Uterus (tissue), 4 donors: Measurements from ENCODE around the gene FBP2. TPM values are rescaled to one million over a fixed set of nuclear protein-coding genes. Genes with fewer than 3 reads are reported as not detected.
"Not testable (repeated sequence)": the region's sequence is repeated elsewhere in the genome, so short reads cannot be mapped to it uniquely, and the experiment has no call there.

Experiments
- DNase-seq, 2 donors: peaks; one replicate each; pipeline ENCODE4 v3.0.0-alpha.2; 2019 to 2020
- H3K27ac ChIP-seq, 2 donors: fragments of 200-600 bp; sonication (generic); 1 replicate in 1 of 2; 2 replicates in 1 of 2; pipeline ENCODE4 v1.5.1; 2016 to 2018
- H3K27me3 ChIP-seq, 2 donors: fragments of 200-600 bp; sonication (generic); one replicate each; pipeline ENCODE4 v1.5.1; 2018 to 2019; ENCODE audit warnings: control low read depth in 1 of 2
- H3K36me3 ChIP-seq, 2 donors: fragments of 200-600 bp; sonication (generic); one replicate each; pipeline ENCODE4 v1.5.1; 2019; ENCODE audit warnings: control low read depth in 1 of 2
- H3K4me1 ChIP-seq, 2 donors: fragments of 200-600 bp; sonication (generic); one replicate each; pipeline ENCODE4 v1.5.1; 2018 to 2019; ENCODE audit warnings: control low read depth in 1 of 2
- H3K4me3 ChIP-seq, 2 donors: fragments of 200-600 bp; sonication (generic); 1 replicate in 1 of 2; 2 replicates in 1 of 2; pipeline ENCODE4 v1.5.1; 2018 to 2019; ENCODE audit warnings: mild to moderate bottlenecking in 1 of 2
- H3K9me3 ChIP-seq, 2 donors: fragments of 200-600 bp; sonication (generic); one replicate each; pipeline ENCODE4 v1.5.1; 2019; ENCODE audit warnings: control low read depth in 1 of 2
- CTCF ChIP-seq, 4 experiments: fragments of 200-600 bp in 2 of 4; fragments of 450-650 bp in 2 of 4; sonication (generic) in 2 of 4; IDR thresholded peaks; one replicate each; pipeline ENCODE4 v1.5.1; 2016 to 2019; ENCODE audit warnings: antibody characterized with exemption in 4 of 4, mild to moderate bottlenecking in 2 of 4, moderate library complexity in 1 of 4
- POLR2A ChIP-seq, 2 donors: fragments of 450-650 bp; IDR thresholded peaks; one replicate each; pipeline ENCODE4 v1.6.1; 2016; ENCODE audit warnings: antibody characterized with exemption in 2 of 2, mild to moderate bottlenecking in 1 of 2, moderate library complexity in 1 of 2
- intact Hi-C: fragments of 100-400 bp; cut with DNase I; formaldehyde crosslinking; loops from one replicate; pipeline ENCODE4 v1.15.1; 2023; ENCODE audit warnings: low total_unique reads
- total RNA-seq, 4 donors: library from RNA; depleted of rRNA in 3 of 4; stranded (reverse); fragments of >200 nt in 3 of 4; gene quantifications; one replicate each; pipeline versions ENCODE4 v1.1.0 to v1.2.4, GENCODE V29; 2014 to 2023
- donor health status: DM: yes; HTN: yes; CAD: no.

Gene FBP2
- total RNA-seq, 4 donors from 2014 or later: not detected

GRCh38 chr9:94600258-94600657 is 6.6 kb upstream of the FBP2 start:
- no peaks in the 10 kb centered on the region for H3K27me3 ChIP-seq
- H3K4me3 ChIP-seq: no peak overlapping the region
- no peak for DNase-seq
- no peaks in the 10 kb centered on the region for H3K36me3 ChIP-seq
- no peaks in the 10 kb centered on the region for H3K4me1 ChIP-seq
- no peaks in the 10 kb centered on the region for H3K9me3 ChIP-seq
- TF ChIP-seq CTCF (IDR thresholded peaks at IDR 0.05) (no peak), POLR2A (IDR thresholded peaks at IDR 0.05) (no peak)
- no peak overlapping the region for H3K27ac ChIP-seq
- intact Hi-C loops: loop anchor here (10.0 kb wide), 1 partner anchor 505 kb away; no protein-coding TSS in a partner anchor

- H3K9me3 ChIP-seq: no peaks in the 10 kb centered on the region
- H3K4me3 ChIP-seq: no peak overlapping the region
- no peak overlapping the region for H3K27ac ChIP-seq
- intact Hi-C loops: no loop called here
- no peak for TF ChIP-seq POLR2A (IDR thresholded peaks at IDR 0.05)
- TF ChIP-seq CTCF (IDR thresholded peaks at IDR 0.05): no peak
- H3K27me3 ChIP-seq: no peaks in the 10 kb centered on the region
- no peaks in the 10 kb centered on the region for H3K36me3 ChIP-seq
- no peak for DNase-seq
- H3K4me1 ChIP-seq: no peaks in the 10 kb centered on the region
Observed at GRCh38 chr9:94599102-94599501, 5.5 kb upstream of the FBP2 start.

- H3K9me3 ChIP-seq, H3K36me3 ChIP-seq, intact Hi-C loops: not testable (repeated sequence)
Observed at GRCh38 chr9:94592683-94593082, 941 bp downstream of the FBP2 start.

GRCh38 chr9:94591876-94592275 is 1.7 kb downstream of the FBP2 start:
- no peak for DNase-seq
- H3K27me3 ChIP-seq: no peaks in the 10 kb centered on the region
- TF ChIP-seq CTCF (IDR thresholded peaks at IDR 0.05): no peak
- TF ChIP-seq POLR2A (IDR thresholded peaks at IDR 0.05): no peak
- no peaks in the 10 kb centered on the region for H3K4me1 ChIP-seq
- no peak overlapping the region for H3K27ac ChIP-seq
- no peaks in the 10 kb centered on the region for H3K9me3 ChIP-seq
- H3K36me3 ChIP-seq: no peaks in the 10 kb centered on the region
- intact Hi-C loops: no loop called here
- no peak overlapping the region for H3K4me3 ChIP-seq

More at GRCh38 chr9:94592683-94593082, 941 bp downstream of the FBP2 start:
- not testable (repeated sequence) for H3K4me1 ChIP-seq, H3K27ac ChIP-seq, DNase-seq, H3K4me3 ChIP-seq, H3K27me3 ChIP-seq

GRCh38 chr9:94591046-94591545 is 2.5 kb downstream of the FBP2 start:
- H3K4me3 ChIP-seq, DNase-seq, H3K4me1 ChIP-seq, H3K27ac ChIP-seq, H3K9me3 ChIP-seq, H3K36me3 ChIP-seq, intact Hi-C loops, H3K27me3 ChIP-seq: not testable (repeated sequence)

- intact Hi-C loops: no loop called here
- H3K4me3 ChIP-seq: no peak overlapping the region
- DNase-seq: no peak
- H3K27ac ChIP-seq: no peak overlapping the region
- H3K36me3 ChIP-seq: no peaks in the 10 kb centered on the region
- TF ChIP-seq POLR2A (IDR thresholded peaks at IDR 0.05): no peak
- TF ChIP-seq CTCF (IDR thresholded peaks at IDR 0.05): no peak
- no peaks in the 10 kb centered on the region for H3K9me3 ChIP-seq
- no peaks in the 10 kb centered on the region for H3K27me3 ChIP-seq
- no peaks in the 10 kb centered on the region for H3K4me1 ChIP-seq
Observed at GRCh38 chr9:94588681-94589080, 4.9 kb downstream of the FBP2 start.
